ENCODE results near the gene PAPSS1. TPM values are rescaled to one million over a fixed set of nuclear protein-coding genes. Genes with fewer than 3 reads are reported as not detected.

PAPSS1 gene
- total and polyA plus RNA-seq, 2 donors (not counting 1 experiment from before 2014, with no cell fraction given), result 59.9 to 70.3 TPM

- DNase-seq (ENCODE audit: low read depth in 2 of 2), result no peak
- Histone ChIP-seq H3K4me3 (replicated peaks in 1 of 4; ENCODE audit: control extremely low read depth in 1 of 4, insufficient read depth in 1 of 4, low read depth in 3 of 4, low read length in 4 of 4) (no peak overlapping the region), H3K36me3 (ENCODE audit: control insufficient read depth, insufficient read depth, low read length) (no peaks in the 10 kb centered on the region), H3K9me3 (ENCODE audit: control insufficient read depth, insufficient read depth, low read depth, low read length) (no peaks in the 10 kb centered on the region), H3K27me3 (ENCODE audit: control insufficient read depth, insufficient read depth, low read length) (no peaks in the 10 kb centered on the region), H3K27ac (ENCODE audit: insufficient read depth, low read length) (no peak overlapping the region), H4K20me1 (ENCODE audit: control insufficient read depth, extremely low read depth, insufficient read depth, low read length) (no peaks in the 10 kb centered on the region), H3K79me2 (ENCODE audit: control insufficient read depth, insufficient read depth, low read length) (no peaks in the 10 kb centered on the region), H2AFZ (ENCODE audit: low read length) (no peak overlapping the region), H3K4me2 (ENCODE audit: extremely low read depth, insufficient read depth, low read length) (no peak overlapping the region), H3K9ac (ENCODE audit: insufficient read depth, low read length) (no peak overlapping the region), H3K4me1 (ENCODE audit: control insufficient read depth, extremely low read depth, insufficient read depth, low read length) (peaks cover 2% of the 10 kb centered on the region)
- no peak for TF ChIP-seq EZH2 (IDR thresholded peaks at IDR 0.05; ENCODE audit: low read length, missing control alignments)
- TF ChIP-seq, protein P1, sequence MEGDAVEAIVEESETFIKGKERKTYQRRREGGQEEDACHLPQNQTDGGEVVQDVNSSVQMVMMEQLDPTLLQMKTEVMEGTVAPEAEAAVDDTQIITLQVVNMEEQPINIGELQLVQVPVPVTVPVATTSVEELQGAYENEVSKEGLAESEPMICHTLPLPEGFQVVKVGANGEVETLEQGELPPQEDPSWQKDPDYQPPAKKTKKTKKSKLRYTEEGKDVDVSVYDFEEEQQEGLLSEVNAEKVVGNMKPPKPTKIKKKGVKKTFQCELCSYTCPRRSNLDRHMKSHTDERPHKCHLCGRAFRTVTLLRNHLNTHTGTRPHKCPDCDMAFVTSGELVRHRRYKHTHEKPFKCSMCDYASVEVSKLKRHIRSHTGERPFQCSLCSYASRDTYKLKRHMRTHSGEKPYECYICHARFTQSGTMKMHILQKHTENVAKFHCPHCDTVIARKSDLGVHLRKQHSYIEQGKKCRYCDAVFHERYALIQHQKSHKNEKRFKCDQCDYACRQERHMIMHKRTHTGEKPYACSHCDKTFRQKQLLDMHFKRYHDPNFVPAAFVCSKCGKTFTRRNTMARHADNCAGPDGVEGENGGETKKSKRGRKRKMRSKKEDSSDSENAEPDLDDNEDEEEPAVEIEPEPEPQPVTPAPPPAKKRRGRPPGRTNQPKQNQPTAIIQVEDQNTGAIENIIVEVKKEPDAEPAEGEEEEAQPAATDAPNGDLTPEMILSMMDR (conservative IDR thresholded peaks at IDR 0.05 in 1 of 2, IDR thresholded peaks at IDR 0.05 in 1 of 2; ENCODE audit: low read depth in 1 of 2, low read length in 2 of 2), result no peak
These were observed 104.2 kb downstream of the PAPSS1 start for GRCh38 chr4:107615809-107616208.

DNA sequence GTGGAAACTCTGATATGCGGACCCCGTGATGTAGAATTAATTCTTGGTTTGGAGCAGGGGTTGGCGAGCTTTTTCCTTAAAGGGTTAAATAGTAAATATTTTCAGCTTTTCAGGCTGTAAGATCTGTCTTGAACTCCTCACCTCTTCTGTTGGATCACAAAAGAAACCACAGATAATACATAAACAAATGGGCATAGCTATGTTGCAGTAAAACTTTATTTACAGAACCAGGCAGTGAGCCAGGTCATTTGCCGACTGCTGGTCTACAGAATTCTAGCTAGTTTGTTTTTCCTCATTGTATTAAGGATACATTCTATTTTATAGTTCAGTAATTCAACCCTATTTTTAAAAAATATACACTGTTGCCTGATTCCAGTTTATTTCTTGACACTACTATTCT is 116.6 kb downstream of the PAPSS1 start:
- Histone ChIP-seq H3K36me3 (ENCODE audit: control insufficient read depth, insufficient read depth, low read length) (no peaks in the 10 kb centered on the region), H3K4me1 (ENCODE audit: control insufficient read depth, extremely low read depth, insufficient read depth, low read length) (no peaks in the 10 kb centered on the region), H3K27ac (ENCODE audit: insufficient read depth, low read length) (no peak overlapping the region), H3K9ac (ENCODE audit: insufficient read depth, low read length) (no peak overlapping the region), H3K27me3 (ENCODE audit: control insufficient read depth, insufficient read depth, low read length) (no peaks in the 10 kb centered on the region), H2AFZ (ENCODE audit: low read length) (no peak overlapping the region), H3K4me3 (replicated peaks in 1 of 4; ENCODE audit: control extremely low read depth in 1 of 4, insufficient read depth in 1 of 4, low read depth in 3 of 4, low read length in 4 of 4) (no peak overlapping the region), H4K20me1 (ENCODE audit: control insufficient read depth, extremely low read depth, insufficient read depth, low read length) (no peaks in the 10 kb centered on the region), H3K4me2 (ENCODE audit: extremely low read depth, insufficient read depth, low read length) (no peak overlapping the region), H3K79me2 (ENCODE audit: control insufficient read depth, insufficient read depth, low read length) (no peaks in the 10 kb centered on the region), H3K9me3 (ENCODE audit: control insufficient read depth, insufficient read depth, low read depth, low read length) (no peaks in the 10 kb centered on the region)
- TF ChIP-seq, protein P1 (conservative IDR thresholded peaks at IDR 0.05 in 1 of 2, IDR thresholded peaks at IDR 0.05 in 1 of 2; ENCODE audit: low read depth in 1 of 2, low read length in 2 of 2), result no peak
- no peak for TF ChIP-seq EZH2 (IDR thresholded peaks at IDR 0.05; ENCODE audit: low read length, missing control alignments)
- DNase-seq (ENCODE audit: low read depth in 2 of 2), result peak; percentile 37 to 64

GRCh38 chr4:107600983-107601382 is 119.1 kb downstream of the PAPSS1 start:
- no peaks in the 10 kb centered on the region for H3K36me3 ChIP-seq (ENCODE audit: control insufficient read depth, insufficient read depth, low read length)
- no peaks in the 10 kb centered on the region for H4K20me1 ChIP-seq (ENCODE audit: control insufficient read depth, extremely low read depth, insufficient read depth, low read length)
- no peaks in the 10 kb centered on the region for H3K9me3 ChIP-seq (ENCODE audit: control insufficient read depth, insufficient read depth, low read depth, low read length)
- no peak overlapping the region for H3K4me3 ChIP-seq (replicated peaks in 1 of 4; ENCODE audit: control extremely low read depth in 1 of 4, insufficient read depth in 1 of 4, low read depth in 3 of 4, low read length in 4 of 4)
- DNase-seq (ENCODE audit: low read depth in 2 of 2), result peak in 1 of 2 donors; percentile 18
- H3K27me3 ChIP-seq (ENCODE audit: control insufficient read depth, insufficient read depth, low read length), result no peaks in the 10 kb centered on the region
- no peaks in the 10 kb centered on the region for H3K4me1 ChIP-seq (ENCODE audit: control insufficient read depth, extremely low read depth, insufficient read depth, low read length)
- H3K79me2 ChIP-seq (ENCODE audit: control insufficient read depth, insufficient read depth, low read length), result no peaks in the 10 kb centered on the region
- TF ChIP-seq EZH2 (IDR thresholded peaks at IDR 0.05; ENCODE audit: low read length, missing control alignments), result no peak
- TF ChIP-seq, protein P1 (conservative IDR thresholded peaks at IDR 0.05 in 1 of 2, IDR thresholded peaks at IDR 0.05 in 1 of 2; ENCODE audit: low read depth in 1 of 2, low read length in 2 of 2), result no peak
- no peak overlapping the region for H3K9ac ChIP-seq (ENCODE audit: insufficient read depth, low read length)
- no peak overlapping the region for H3K4me2 ChIP-seq (ENCODE audit: extremely low read depth, insufficient read depth, low read length)
- H3K27ac ChIP-seq (ENCODE audit: insufficient read depth, low read length), result no peak overlapping the region
- H2AFZ ChIP-seq (ENCODE audit: low read length), result no peak overlapping the region

Data from fibroblast of lung (primary cell).